Right lobe of liver (tissue), 4 donors: ENCODE data around the gene LMO3.

ENCODE experiments used
- CTCF ChIP-seq, 4 donors: fragments of 200-600 bp in 3 of 4; fragments of 450-650 bp in 1 of 4; IDR thresholded peaks; one replicate each; pipeline versions ENCODE4 v1.5.1 to v1.8.0; 2016 to 2022; ENCODE audit warnings: antibody characterized with exemption in 4 of 4, mild to moderate bottlenecking in 2 of 4
- POLR2A ChIP-seq: fragments of 450-650 bp; IDR thresholded peaks from one replicate; pipeline ENCODE4 v1.6.1; 2017; ENCODE audit warnings: antibody characterized with exemption, mild to moderate bottlenecking
- donor health status: DM: no; HTN: no; CAD: no.
- donor health status: DM: no; HTN: no; CAD: no.
- donor health status: DM: no; HTN: yes; CAD: no.

GRCh38 chr12:16560273-16560672 lies 45.7 kb downstream of the LMO3 start:
- TF ChIP-seq CTCF (IDR thresholded peaks at IDR 0.05) (no peak), POLR2A (no peak)
